H1 (cell line): Measurements from ENCODE around the gene C19orf53. TPM values are rescaled to one million over a fixed set of nuclear protein-coding genes. Genes with fewer than 3 reads are reported as not detected.

Experiments used
- BACH1 ChIP-seq: IDR thresholded peaks from 2 replicates; pipeline ENCODE4 v1.6.1; 2012; ENCODE audit warnings: low read length, improper control_type of control experiment
- CBX8 ChIP-seq: fragments of 300-800, 300-1000 bp; sonication (generic); IDR thresholded peaks from 2 replicates; pipeline ENCODE4 v1.7.1; 2016; ENCODE audit warnings: low read depth, low read length, borderline replicate concordance
- CTBP2 ChIP-seq: IDR thresholded peaks from 2 replicates; pipeline ENCODE4 v1.7.0; 2011; ENCODE audit warnings: borderline replicate concordance, mild to moderate bottlenecking, moderate library complexity, mixed read lengths, low read length; ENCODE audit not compliant: insufficient read depth, insufficient read length
- EZH2 ChIP-seq: fragments of 200-600 bp; sonication (generic); IDR thresholded peaks from 2 replicates; pipeline ENCODE4 v1.7.1; 2012; ENCODE audit warnings: low read depth, mild to moderate bottlenecking, moderate library complexity, low read length, inconsistent platforms; ENCODE audit not compliant: severe bottlenecking
- HDAC6 ChIP-seq: IDR thresholded peaks from one replicate; pipeline ENCODE4 v1.7.1; 2012; ENCODE audit warnings: low read depth, mild to moderate bottlenecking, inconsistent platforms, low read length, moderate library complexity
- RBBP5 ChIP-seq: IDR thresholded peaks from 2 replicates; pipeline ENCODE4 v1.7.1; 2012; ENCODE audit warnings: low read depth, mild to moderate bottlenecking, inconsistent platforms, low read length, moderate library complexity, borderline replicate concordance
- SP4 ChIP-seq: IDR thresholded peaks from 2 replicates; pipeline ENCODE4 v1.6.1; 2012; ENCODE audit warnings: low read length, inconsistent platforms
- TAF7 ChIP-seq: optimal IDR thresholded peaks from 2 replicates; pipeline ENCODE3; 2011; ENCODE audit warnings: low read depth, mild to moderate bottlenecking, inconsistent platforms, low read length, moderate library complexity, borderline replicate concordance
- polyA plus RNA-seq, 7 experiments: library from polyadenylated mRNA; depleted of rRNA in 3 of 7; stranded (reverse) in 5 of 7; unstranded in 2 of 7; fragments of >200 nt in 5 of 7; fragments of 200-250 nt in 2 of 7; gene quantifications; 1 replicate in 5 of 7; 2 replicates in 1 of 7; 4 replicates in 1 of 7; pipeline versions ENCODE4 v1.2.1 to v1.2.3, GENCODE V29; 2011 to 2013; ENCODE audit warnings: missing spikeins in 2 of 7, mixed read lengths in 2 of 7
- total RNA-seq: library from RNA; stranded (reverse); fragmentation: NEBNext Ultra II Directional; extraction: Animal tissue kit (Norgen Biotek cat#: 25700); gene quantifications from 2 replicates; pipeline ENCODE4 v1.2.1, GENCODE V29; 2021
- TF ChIP-seq, protein P1 (sequence below): fragments of 300-600 bp; sonication (generic); IDR thresholded peaks from 2 replicates; pipeline ENCODE4 v1.7.1; 2012; ENCODE audit warnings: low read length, moderate library complexity, mild to moderate bottlenecking, inconsistent platforms; ENCODE audit not compliant: insufficient replicate concordance

C19orf53 gene
- total and polyA plus RNA-seq, 2 of the 8 experiments (the other 6 are each of a cell fraction or from before 2014, with no cell fraction given): 104 to 169 TPM

GRCh38 chr19:13782537-13782936, 8.3 kb downstream of the C19orf53 start (continued):
- TF ChIP-seq, protein P1, sequence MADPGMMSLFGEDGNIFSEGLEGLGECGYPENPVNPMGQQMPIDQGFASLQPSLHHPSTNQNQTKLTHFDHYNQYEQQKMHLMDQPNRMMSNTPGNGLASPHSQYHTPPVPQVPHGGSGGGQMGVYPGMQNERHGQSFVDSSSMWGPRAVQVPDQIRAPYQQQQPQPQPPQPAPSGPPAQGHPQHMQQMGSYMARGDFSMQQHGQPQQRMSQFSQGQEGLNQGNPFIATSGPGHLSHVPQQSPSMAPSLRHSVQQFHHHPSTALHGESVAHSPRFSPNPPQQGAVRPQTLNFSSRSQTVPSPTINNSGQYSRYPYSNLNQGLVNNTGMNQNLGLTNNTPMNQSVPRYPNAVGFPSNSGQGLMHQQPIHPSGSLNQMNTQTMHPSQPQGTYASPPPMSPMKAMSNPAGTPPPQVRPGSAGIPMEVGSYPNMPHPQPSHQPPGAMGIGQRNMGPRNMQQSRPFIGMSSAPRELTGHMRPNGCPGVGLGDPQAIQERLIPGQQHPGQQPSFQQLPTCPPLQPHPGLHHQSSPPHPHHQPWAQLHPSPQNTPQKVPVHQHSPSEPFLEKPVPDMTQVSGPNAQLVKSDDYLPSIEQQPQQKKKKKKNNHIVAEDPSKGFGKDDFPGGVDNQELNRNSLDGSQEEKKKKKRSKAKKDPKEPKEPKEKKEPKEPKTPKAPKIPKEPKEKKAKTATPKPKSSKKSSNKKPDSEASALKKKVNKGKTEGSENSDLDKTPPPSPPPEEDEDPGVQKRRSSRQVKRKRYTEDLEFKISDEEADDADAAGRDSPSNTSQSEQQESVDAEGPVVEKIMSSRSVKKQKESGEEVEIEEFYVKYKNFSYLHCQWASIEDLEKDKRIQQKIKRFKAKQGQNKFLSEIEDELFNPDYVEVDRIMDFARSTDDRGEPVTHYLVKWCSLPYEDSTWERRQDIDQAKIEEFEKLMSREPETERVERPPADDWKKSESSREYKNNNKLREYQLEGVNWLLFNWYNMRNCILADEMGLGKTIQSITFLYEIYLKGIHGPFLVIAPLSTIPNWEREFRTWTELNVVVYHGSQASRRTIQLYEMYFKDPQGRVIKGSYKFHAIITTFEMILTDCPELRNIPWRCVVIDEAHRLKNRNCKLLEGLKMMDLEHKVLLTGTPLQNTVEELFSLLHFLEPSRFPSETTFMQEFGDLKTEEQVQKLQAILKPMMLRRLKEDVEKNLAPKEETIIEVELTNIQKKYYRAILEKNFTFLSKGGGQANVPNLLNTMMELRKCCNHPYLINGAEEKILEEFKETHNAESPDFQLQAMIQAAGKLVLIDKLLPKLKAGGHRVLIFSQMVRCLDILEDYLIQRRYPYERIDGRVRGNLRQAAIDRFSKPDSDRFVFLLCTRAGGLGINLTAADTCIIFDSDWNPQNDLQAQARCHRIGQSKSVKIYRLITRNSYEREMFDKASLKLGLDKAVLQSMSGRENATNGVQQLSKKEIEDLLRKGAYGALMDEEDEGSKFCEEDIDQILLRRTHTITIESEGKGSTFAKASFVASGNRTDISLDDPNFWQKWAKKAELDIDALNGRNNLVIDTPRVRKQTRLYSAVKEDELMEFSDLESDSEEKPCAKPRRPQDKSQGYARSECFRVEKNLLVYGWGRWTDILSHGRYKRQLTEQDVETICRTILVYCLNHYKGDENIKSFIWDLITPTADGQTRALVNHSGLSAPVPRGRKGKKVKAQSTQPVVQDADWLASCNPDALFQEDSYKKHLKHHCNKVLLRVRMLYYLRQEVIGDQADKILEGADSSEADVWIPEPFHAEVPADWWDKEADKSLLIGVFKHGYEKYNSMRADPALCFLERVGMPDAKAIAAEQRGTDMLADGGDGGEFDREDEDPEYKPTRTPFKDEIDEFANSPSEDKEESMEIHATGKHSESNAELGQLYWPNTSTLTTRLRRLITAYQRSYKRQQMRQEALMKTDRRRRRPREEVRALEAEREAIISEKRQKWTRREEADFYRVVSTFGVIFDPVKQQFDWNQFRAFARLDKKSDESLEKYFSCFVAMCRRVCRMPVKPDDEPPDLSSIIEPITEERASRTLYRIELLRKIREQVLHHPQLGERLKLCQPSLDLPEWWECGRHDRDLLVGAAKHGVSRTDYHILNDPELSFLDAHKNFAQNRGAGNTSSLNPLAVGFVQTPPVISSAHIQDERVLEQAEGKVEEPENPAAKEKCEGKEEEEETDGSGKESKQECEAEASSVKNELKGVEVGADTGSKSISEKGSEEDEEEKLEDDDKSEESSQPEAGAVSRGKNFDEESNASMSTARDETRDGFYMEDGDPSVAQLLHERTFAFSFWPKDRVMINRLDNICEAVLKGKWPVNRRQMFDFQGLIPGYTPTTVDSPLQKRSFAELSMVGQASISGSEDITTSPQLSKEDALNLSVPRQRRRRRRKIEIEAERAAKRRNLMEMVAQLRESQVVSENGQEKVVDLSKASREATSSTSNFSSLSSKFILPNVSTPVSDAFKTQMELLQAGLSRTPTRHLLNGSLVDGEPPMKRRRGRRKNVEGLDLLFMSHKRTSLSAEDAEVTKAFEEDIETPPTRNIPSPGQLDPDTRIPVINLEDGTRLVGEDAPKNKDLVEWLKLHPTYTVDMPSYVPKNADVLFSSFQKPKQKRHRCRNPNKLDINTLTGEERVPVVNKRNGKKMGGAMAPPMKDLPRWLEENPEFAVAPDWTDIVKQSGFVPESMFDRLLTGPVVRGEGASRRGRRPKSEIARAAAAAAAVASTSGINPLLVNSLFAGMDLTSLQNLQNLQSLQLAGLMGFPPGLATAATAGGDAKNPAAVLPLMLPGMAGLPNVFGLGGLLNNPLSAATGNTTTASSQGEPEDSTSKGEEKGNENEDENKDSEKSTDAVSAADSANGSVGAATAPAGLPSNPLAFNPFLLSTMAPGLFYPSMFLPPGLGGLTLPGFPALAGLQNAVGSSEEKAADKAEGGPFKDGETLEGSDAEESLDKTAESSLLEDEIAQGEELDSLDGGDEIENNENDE: no peak
- no peak for TF ChIP-seq CBX8
- no peak for TF ChIP-seq CTBP2
- TF ChIP-seq RBBP5: no peak
- TF ChIP-seq TAF7: no peak
- TF ChIP-seq HDAC6: no peak
- no peak for TF ChIP-seq BACH1
- TF ChIP-seq EZH2: no peak
- no peak for TF ChIP-seq SP4
